ENCODE data around the gene ARHGEF1. TPM values are rescaled to one million over a fixed set of nuclear protein-coding genes. Genes with fewer than 3 reads are reported as not detected.

ARHGEF1 gene
- total RNA-seq, 1 experiment from 2014 or later, result 40.7 TPM

DNA sequence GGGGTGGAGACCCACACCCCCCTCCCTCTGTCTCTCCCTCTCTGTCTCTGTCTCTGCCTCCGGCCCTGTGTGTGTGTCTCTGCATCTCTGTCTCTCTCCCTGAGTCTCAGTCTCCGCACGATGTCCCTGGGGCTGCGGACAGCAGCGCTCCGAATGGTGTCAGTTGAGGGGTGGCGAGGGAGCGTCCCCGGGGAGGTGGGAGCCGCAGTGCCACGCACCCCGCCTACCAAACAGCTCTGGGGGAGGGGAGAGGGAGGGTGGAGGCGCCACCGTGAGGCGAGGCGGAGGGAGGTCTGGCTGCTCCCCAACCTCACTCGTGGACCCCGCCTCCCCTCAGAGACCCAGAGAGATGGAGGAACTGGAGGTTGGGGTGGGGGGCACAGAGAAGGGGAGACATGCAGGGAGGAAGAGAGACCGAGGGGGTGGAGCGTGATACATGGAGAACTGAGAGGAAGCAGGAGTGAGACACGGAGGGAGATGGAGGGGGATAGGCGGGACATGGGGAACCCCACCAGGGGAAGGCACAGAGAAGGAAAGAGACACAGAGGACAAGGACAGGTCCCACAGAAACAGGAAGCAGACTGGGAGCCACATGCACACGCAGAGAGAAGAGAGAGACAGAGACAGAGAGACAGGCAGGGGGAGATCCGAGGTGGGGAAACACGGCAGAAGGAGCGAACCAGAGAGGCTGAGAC is 38.0 kb downstream of the ARHGEF1 start:
- Histone ChIP-seq H3K27me3 (ENCODE audit: control insufficient read depth, insufficient read depth, low read length) (peaks cover 85% of the 10 kb centered on the region), H3K36me3 (replicated peaks; ENCODE audit: control insufficient read depth, insufficient read depth, low read length) (no peaks in the 10 kb centered on the region), H3K4me3 (ENCODE audit: insufficient read depth, low read depth, low read length) (no peak overlapping the region)
- peak; percentile 77 for DNase-seq

GRCh38 chr19:41921577-41922576 is 38.9 kb downstream of the ARHGEF1 start:
- DNase-seq, result peak; percentile 69
- no peaks in the 10 kb centered on the region for H3K36me3 ChIP-seq (replicated peaks; ENCODE audit: control insufficient read depth, insufficient read depth, low read length)
- H3K27me3 ChIP-seq (ENCODE audit: control insufficient read depth, insufficient read depth, low read length), result peaks cover 85% of the 10 kb centered on the region
- no peak overlapping the region for H3K4me3 ChIP-seq (ENCODE audit: insufficient read depth, low read depth, low read length)

GRCh38 chr19:41922585-41922984 is 39.6 kb downstream of the ARHGEF1 start:
- H3K27me3 ChIP-seq (ENCODE audit: control insufficient read depth, insufficient read depth, low read length), result peaks cover 87% of the 10 kb centered on the region
- no peaks in the 10 kb centered on the region for H3K36me3 ChIP-seq (replicated peaks; ENCODE audit: control insufficient read depth, insufficient read depth, low read length)
- no peak overlapping the region for H3K4me3 ChIP-seq (ENCODE audit: insufficient read depth, low read depth, low read length)
- peak; percentile 83 for DNase-seq

- peaks cover 88% of the 10 kb centered on the region for H3K27me3 ChIP-seq (ENCODE audit: control insufficient read depth, insufficient read depth, low read length)
- no peak overlapping the region for H3K4me3 ChIP-seq (ENCODE audit: insufficient read depth, low read depth, low read length)
- DNase-seq, result no peak
- H3K36me3 ChIP-seq (replicated peaks; ENCODE audit: control insufficient read depth, insufficient read depth, low read length), result no peaks in the 10 kb centered on the region
Measured at GRCh38 chr19:41923045-41923788, 40.2 kb downstream of the ARHGEF1 start.

GRCh38 chr19:41924151-41925145 is 41.5 kb downstream of the ARHGEF1 start:
- no peaks in the 10 kb centered on the region for H3K36me3 ChIP-seq (replicated peaks; ENCODE audit: control insufficient read depth, insufficient read depth, low read length)
- peaks cover 96% of the 10 kb centered on the region for H3K27me3 ChIP-seq (ENCODE audit: control insufficient read depth, insufficient read depth, low read length)
- no peak for DNase-seq
- H3K4me3 ChIP-seq (ENCODE audit: insufficient read depth, low read depth, low read length), result no peak overlapping the region

DNA sequence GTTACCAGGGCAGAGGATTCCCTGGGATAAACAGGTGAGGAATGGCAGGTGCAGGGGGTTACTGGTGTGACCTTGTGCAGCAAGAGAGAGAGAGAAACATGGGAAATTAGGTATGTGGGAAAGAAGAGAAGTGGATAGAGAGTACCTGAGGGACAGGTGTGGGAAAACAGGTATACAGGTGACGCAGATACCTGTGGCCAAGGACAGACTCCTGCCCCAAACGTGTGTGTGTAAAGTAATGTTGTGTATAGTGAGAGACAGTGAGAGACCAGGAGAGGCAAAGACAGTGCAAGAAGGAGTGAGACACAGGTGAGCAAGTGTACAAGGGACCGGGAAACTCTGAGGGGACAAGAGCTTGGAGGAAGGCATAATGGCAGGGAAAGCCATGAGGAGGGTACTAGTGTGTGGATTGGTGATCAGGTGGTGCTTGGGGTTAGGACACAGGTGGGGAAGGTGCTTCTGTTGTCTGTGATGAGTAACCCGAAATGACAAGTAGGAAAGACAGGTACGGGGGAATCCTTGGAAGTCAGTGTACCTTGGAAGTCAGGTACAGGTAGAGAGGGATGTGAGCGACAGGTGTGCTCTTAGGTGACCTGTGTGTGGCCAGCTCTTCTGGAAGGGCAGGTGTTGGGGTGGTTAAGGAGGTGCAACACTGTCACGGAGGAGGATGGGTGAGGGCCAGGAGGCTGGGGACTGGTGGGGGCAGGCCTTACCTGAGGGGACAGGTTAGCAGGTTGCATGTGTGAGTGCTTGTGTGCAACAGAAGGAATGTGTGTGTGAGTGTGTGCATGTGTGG is 42.4 kb downstream of the ARHGEF1 start:
- Histone ChIP-seq H3K4me3 (ENCODE audit: insufficient read depth, low read depth, low read length) (no peak overlapping the region), H3K36me3 (replicated peaks; ENCODE audit: control insufficient read depth, insufficient read depth, low read length) (no peaks in the 10 kb centered on the region), H3K27me3 (ENCODE audit: control insufficient read depth, insufficient read depth, low read length) (peaks cover 97% of the 10 kb centered on the region)
- DNase-seq, result no peak

DNA sequence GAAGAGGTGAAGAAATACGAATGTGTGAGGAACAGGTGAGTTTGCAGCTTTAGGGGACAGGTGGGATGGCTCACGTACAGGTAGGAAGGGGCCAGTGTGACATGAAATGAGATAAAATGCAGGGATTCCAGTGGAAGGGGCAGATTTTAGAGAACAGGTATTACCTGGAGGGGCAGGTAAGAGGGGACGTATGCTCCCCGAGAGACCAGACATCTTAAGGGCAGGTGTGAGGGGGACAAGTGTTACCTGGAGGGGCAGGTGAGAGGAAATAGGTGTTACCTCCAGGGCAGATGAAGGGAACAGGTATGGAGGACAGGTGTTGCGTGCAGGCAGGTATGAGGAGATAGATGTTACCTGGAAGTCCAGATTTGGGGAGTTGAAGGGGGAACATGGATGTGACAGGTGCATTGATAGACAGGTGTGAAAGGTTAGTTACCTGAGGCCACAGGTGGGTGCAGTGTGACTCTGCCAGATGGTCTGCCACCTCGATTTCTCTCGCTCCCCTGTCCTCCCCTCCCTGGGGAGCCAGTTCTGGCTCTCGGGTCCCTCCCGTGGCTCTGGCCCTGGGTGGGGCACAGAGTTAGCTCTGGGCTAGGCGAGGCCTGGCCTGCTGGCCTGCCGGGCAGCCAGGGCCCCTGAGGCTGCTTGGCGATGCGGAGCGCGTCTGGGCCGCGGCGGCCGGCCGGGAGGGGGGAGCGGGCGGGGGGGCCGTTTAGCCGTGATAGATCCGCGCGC is 43.2 kb downstream of the ARHGEF1 start:
- peaks cover 97% of the 10 kb centered on the region for H3K27me3 ChIP-seq (ENCODE audit: control insufficient read depth, insufficient read depth, low read length)
- no peak overlapping the region for H3K4me3 ChIP-seq (ENCODE audit: insufficient read depth, low read depth, low read length)
- peak; percentile 71 for DNase-seq
- no peaks in the 10 kb centered on the region for H3K36me3 ChIP-seq (replicated peaks; ENCODE audit: control insufficient read depth, insufficient read depth, low read length)

- peaks cover 97% of the 10 kb centered on the region for H3K27me3 ChIP-seq (ENCODE audit: control insufficient read depth, insufficient read depth, low read length)
- no peak overlapping the region for H3K4me3 ChIP-seq (ENCODE audit: insufficient read depth, low read depth, low read length)
- DNase-seq, result no peak
Measured at GRCh38 chr19:41926763-41927496, 43.9 kb downstream of the ARHGEF1 start.

GRCh38 chr19:41927497-41928192 is 44.7 kb downstream of the ARHGEF1 start:
- peaks cover 97% of the 10 kb centered on the region for H3K27me3 ChIP-seq (ENCODE audit: control insufficient read depth, insufficient read depth, low read length)
- no peaks in the 10 kb centered on the region for H3K36me3 ChIP-seq (replicated peaks; ENCODE audit: control insufficient read depth, insufficient read depth, low read length)
- DNase-seq, result peak; percentile 95
- peak overlapping the region; percentile 50 for H3K4me3 ChIP-seq (ENCODE audit: insufficient read depth, low read depth, low read length)

More at GRCh38 chr19:41926763-41927496, 43.9 kb downstream of the ARHGEF1 start:
- no peaks in the 10 kb centered on the region for H3K36me3 ChIP-seq (replicated peaks; ENCODE audit: control insufficient read depth, insufficient read depth, low read length)

DNA sequence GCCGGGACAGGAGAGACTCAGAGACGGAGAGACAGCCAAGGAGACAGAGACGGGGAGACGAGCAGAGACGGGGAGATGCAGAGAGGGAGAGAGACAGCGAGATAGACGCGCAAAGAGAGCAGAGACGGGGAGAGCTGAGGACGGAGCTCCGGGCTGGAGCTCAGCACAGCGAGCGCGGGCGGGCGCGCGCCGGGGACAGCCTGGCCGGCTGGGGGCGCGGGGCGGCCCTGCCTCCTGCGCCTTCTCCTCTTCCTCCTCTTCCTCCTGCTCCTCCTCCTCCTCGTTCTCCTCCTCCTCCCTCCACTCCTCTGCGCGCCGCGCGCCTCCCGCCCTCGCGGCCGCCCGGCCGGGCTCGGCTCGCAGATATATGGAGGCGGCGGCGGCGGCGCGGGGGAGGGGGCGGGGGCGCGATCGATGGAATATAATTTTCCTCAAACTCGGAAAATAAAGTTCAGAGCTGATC is 45.3 kb downstream of the ARHGEF1 start, which contains the start of gene ERFL:
TSS of gene ERFL (minus strand) at position 229 of the 463 bp plus-strand sequence. CDS start 15,530 bp downstream, outside the sequence.
- Histone ChIP-seq H3K36me3 (replicated peaks; ENCODE audit: control insufficient read depth, insufficient read depth, low read length) (no peaks in the 10 kb centered on the region), H3K27me3 (ENCODE audit: control insufficient read depth, insufficient read depth, low read length) (peaks cover 97% of the 10 kb centered on the region)
- DNase-seq, result peak; percentile 86

More for the DNA sequence above, 45.3 kb downstream of the ARHGEF1 start, which contains the start of gene ERFL:
- peak within 1 kb of the TSS; percentile 50 for H3K4me3 ChIP-seq (ENCODE audit: insufficient read depth, low read depth, low read length)
